ENCODE results near the gene CCS.
"Not testable (repeated sequence)": the region's sequence is repeated elsewhere in the genome, so short reads cannot be mapped to it uniquely, and the experiment has no call there.

Gene CCS

DNA sequence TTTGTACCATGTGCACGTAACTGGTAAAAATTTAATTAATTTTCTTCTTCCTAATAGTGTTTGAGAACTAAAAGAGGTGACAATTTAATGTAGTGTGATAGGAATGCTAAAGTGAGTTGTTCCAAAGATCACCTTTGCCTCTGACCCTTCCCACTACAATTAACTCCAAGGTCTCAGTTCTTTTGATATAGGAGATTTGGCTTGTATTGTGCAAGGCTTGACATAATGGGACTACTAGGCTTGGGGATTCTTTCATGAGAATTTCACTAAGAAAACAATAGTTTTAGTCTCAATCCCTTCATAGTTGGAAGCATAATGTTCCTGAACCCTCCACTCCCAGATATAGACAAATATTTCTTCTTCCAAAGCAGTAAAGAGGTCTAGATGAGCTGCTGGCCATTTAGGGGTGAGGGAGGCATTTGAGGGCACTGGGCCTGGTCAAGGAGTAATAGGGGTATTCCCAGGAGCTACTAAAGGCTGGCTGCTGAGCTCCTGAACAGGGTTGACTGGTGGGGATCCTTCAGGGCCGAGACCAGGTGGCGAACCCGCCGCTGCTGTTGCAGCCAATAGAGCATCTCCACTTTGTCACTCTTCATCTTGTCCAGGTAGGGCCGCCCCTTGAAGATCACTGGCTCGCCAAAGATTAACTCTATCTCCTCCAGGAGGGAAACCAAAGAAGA, 2.8 kb upstream of the CCS start:
- DNase-seq (ENCODE audit: insufficient read length, low spot score) (no peak), FAIRE-seq (no peak)
- TF ChIP-seq POU2F2 (IDR thresholded peaks at IDR 0.05; ENCODE audit: low read depth, low read length): no peak
- no peak for TF ChIP-seq TAF1 (IDR thresholded peaks at IDR 0.05; ENCODE audit: low read depth, low read length)
- no peak for TF ChIP-seq POLR2A (IDR thresholded peaks at IDR 0.05; ENCODE audit: low read depth, low read length)
- TF ChIP-seq POLR2AphosphoS5 (IDR thresholded peaks at IDR 0.05; ENCODE audit: low read depth, low read length): no peak
- TF ChIP-seq SPI1 (IDR thresholded peaks at IDR 0.05; ENCODE audit: low read depth, low read length): no peak

DNA sequence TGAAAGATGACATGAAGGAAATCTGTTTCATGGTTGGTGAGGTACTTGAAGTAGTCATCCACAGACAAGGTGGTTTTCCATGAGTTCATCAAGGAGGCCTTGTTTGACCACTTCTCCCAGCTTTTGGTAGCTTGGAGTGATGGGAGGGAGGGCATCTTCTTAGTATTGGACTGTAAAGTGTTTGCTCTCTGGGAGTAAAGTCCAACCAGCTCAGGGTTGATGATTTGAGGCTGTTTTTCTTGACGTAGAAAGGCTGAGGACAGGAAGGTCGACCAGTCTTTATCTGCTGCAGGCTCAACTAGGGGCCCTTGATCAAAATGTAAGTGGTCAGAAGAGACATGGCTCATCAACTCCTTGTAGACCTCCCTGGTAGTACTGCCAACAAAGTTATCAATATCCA, 1.8 kb upstream of the CCS start:
- DNase-seq (ENCODE audit: insufficient read length, low spot score): no peak
- no peak for TF ChIP-seq TAF1 (IDR thresholded peaks at IDR 0.05; ENCODE audit: low read depth, low read length)
- FAIRE-seq: no peak

DNA sequence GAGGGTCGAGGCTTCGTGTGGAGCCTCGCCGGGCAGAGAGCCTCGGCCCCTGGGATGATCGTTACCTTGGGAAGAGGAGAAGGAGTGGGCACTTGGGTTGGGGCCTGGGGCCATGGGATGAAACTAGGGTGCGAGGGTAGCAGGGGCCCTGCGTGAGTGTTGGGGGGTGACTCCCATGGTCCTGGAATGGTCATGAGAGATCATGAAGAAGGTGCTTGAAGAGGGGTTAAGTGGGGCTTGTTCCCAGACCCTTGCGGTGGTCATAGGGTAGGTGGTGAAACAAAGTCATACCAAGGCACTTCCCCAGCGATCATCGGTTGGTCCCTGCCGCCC, 284 bp downstream of the CCS start:
- DNase-seq (ENCODE audit: insufficient read length, low spot score) (no peak), FAIRE-seq (no peak)
- TF ChIP-seq SPI1 (IDR thresholded peaks at IDR 0.05; ENCODE audit: low read depth, low read length) (0 out of 2 replicates have a peak, but pooled peaks have one; percentile 8), POLR2A (IDR thresholded peaks at IDR 0.05; ENCODE audit: low read depth, low read length) (no peak)

DNA sequence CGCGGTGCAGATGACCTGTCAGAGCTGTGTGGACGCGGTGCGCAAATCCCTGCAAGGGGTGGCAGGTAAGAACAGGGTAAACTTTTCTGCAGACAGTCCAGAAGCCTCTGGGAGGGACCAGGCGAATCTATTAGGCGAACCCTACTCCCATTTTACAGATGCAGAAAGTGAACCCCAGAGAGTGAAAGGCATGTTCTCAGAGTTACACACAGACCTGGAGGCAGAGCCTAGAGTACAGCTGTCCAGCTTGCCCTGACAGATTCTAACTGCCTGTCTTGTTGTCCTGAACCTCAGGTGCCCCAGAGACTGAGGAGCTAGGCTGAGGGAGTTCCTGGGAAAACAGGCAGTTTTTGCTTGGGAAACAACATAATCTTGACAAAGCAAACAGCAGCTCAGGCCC, 665 bp downstream of the CCS start:
- FAIRE-seq: no peak
- TF ChIP-seq SPI1 (IDR thresholded peaks at IDR 0.05; ENCODE audit: low read depth, low read length): no peak
- TF ChIP-seq POLR2A (IDR thresholded peaks at IDR 0.05; ENCODE audit: low read depth, low read length): no peak
- no peak for TF ChIP-seq POU2F2 (IDR thresholded peaks at IDR 0.05; ENCODE audit: low read depth, low read length)
- no peak for TF ChIP-seq PAX5 (IDR thresholded peaks at IDR 0.05; ENCODE audit: insufficient read depth, low read length, severe bottlenecking)
- TF ChIP-seq POLR2AphosphoS5 (IDR thresholded peaks at IDR 0.05; ENCODE audit: low read depth, low read length): no peak
- no peak for TF ChIP-seq TAF1 (IDR thresholded peaks at IDR 0.05; ENCODE audit: low read depth, low read length)

DNA sequence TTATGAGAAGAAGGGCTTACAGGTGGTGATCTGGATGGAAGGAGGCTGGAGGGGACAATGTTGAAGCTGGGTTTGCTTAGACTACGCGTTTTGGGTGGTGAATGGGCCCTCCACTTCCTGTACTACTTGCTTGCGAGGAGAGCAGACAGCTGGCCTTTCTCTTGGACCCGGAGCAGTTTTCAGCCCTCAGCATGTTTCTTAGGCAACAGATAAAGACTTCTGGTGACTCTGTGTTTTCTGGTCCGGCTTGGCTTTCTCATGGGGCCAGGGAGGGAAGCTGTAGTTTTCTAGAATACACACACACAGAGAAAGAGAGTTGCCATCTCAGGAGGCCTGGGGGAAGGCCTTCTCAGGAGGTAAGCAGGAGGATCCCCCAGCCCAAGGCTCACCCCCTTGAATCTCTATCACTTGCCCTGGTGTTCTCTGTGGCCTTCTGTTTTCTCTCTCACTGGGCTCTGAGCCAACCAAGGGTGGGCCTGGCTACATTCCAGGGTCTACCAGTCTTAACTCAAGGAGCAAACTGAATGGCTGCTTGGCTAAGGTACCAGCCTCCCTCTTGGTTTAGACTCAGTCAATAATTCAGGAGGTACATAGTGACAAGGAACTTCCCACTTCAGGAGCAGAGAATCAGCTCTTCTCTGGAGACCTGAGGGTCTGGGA, 2.4 kb downstream of the CCS start:
- DNase-seq (ENCODE audit: insufficient read length, low spot score): no peak
- FAIRE-seq: no peak
- no peak for TF ChIP-seq TAF1 (IDR thresholded peaks at IDR 0.05; ENCODE audit: low read depth, low read length)
- no peak for TF ChIP-seq SPI1 (IDR thresholded peaks at IDR 0.05; ENCODE audit: low read depth, low read length)
- TF ChIP-seq PAX5 (IDR thresholded peaks at IDR 0.05; ENCODE audit: insufficient read depth, low read length, severe bottlenecking): no peak
- TF ChIP-seq POLR2AphosphoS5 (IDR thresholded peaks at IDR 0.05; ENCODE audit: low read depth, low read length): no peak
- no peak for TF ChIP-seq POU2F2 (IDR thresholded peaks at IDR 0.05; ENCODE audit: low read depth, low read length)
- TF ChIP-seq POLR2A (IDR thresholded peaks at IDR 0.05; ENCODE audit: low read depth, low read length): no peak

More for the DNA sequence above, 665 bp downstream of the CCS start:
- DNase-seq (ENCODE audit: insufficient read length, low spot score): no peak

DNA sequence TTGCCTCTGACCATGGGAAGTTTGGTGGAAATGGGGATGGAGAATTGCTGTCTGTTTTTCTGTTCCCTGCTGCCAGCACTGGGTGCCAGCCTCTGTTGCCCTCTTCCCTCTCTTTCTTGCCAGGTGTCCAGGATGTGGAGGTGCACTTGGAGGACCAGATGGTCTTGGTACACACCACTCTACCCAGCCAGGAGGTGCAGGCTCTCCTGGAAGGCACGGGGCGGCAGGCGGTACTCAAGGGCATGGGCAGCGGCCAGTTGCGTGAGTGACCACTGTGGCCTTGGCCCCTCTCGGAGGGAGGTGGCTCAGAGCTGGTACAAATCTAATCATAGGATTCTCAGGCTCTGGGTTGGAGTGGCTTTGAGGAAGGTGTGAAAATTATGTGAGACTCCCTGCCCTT, 6.0 kb downstream of the CCS start:
- FAIRE-seq (no peak), DNase-seq (ENCODE audit: insufficient read length, low spot score) (no peak)
- TF ChIP-seq POLR2AphosphoS5 (IDR thresholded peaks at IDR 0.05; ENCODE audit: low read depth, low read length) (no peak), TAF1 (IDR thresholded peaks at IDR 0.05; ENCODE audit: low read depth, low read length) (no peak), SPI1 (IDR thresholded peaks at IDR 0.05; ENCODE audit: low read depth, low read length) (no peak), POLR2A (IDR thresholded peaks at IDR 0.05; ENCODE audit: low read depth, low read length) (no peak), POU2F2 (IDR thresholded peaks at IDR 0.05; ENCODE audit: low read depth, low read length) (no peak), PAX5 (IDR thresholded peaks at IDR 0.05; ENCODE audit: insufficient read depth, low read length, severe bottlenecking) (no peak)

DNA sequence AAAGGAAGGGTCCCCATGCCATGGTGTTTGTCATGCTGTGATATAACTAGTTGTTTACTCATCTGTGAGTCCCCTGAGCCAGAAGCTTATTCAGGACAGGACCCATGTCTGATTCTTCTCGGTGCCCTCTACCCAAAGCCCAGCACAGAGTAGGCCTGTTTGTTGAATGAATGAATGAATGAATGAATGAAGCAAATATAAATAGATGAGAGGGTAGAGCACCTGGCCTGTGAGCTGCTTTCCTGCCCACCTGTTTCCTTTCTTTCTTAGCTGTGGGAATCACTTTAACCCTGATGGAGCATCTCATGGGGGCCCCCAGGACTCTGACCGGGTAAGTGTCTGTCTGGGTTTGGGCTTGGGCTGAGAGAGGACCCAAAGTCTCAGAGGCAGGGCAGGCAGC, 7.2 kb downstream of the CCS start:
- no peak for TF ChIP-seq TAF1 (IDR thresholded peaks at IDR 0.05; ENCODE audit: low read depth, low read length)
- no peak for TF ChIP-seq POU2F2 (IDR thresholded peaks at IDR 0.05; ENCODE audit: low read depth, low read length)
- TF ChIP-seq PAX5 (IDR thresholded peaks at IDR 0.05; ENCODE audit: insufficient read depth, low read length, severe bottlenecking): no peak
- no peak for TF ChIP-seq POLR2A (IDR thresholded peaks at IDR 0.05; ENCODE audit: low read depth, low read length)
- TF ChIP-seq SPI1 (IDR thresholded peaks at IDR 0.05; ENCODE audit: low read depth, low read length): no peak
- TF ChIP-seq POLR2AphosphoS5 (IDR thresholded peaks at IDR 0.05; ENCODE audit: low read depth, low read length): no peak
- FAIRE-seq (no peak), DNase-seq (ENCODE audit: insufficient read length, low spot score) (no peak)

DNA sequence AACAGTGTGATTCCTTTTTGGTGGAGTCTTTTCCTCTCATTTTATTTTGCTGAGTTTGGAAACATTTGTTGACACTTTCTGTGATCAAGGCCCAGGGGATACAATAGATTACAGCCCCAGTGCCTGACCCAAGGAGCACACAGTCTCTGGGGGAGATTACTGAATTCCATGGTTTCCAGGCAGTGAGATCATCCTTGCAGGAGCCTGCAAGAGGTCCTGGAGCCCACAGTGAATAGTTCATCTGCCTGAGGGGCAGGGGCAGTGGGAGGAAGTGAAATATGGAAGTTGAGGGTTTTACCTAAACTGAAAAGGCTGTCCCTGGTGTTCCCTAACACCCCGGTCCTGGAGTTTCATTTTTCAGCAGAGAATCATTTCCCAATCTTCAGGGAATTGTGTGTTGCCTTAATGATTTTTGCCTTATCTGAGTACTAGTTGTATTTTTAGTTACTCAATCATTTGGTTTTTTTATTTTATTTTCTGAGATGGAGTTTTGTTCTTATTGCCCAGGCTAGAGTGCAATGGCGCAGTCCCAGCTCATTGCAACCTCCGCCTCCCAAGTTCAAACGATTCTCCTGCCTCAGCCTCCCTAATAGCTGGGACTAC, 7.7 kb downstream of the CCS start:
- DNase-seq (ENCODE audit: insufficient read length, low spot score) (no peak), FAIRE-seq (no peak)
- peak; percentile 48 for TF ChIP-seq SPI1 (IDR thresholded peaks at IDR 0.05; ENCODE audit: low read depth, low read length)
- no peak for TF ChIP-seq POLR2AphosphoS5 (IDR thresholded peaks at IDR 0.05; ENCODE audit: low read depth, low read length)

DNA sequence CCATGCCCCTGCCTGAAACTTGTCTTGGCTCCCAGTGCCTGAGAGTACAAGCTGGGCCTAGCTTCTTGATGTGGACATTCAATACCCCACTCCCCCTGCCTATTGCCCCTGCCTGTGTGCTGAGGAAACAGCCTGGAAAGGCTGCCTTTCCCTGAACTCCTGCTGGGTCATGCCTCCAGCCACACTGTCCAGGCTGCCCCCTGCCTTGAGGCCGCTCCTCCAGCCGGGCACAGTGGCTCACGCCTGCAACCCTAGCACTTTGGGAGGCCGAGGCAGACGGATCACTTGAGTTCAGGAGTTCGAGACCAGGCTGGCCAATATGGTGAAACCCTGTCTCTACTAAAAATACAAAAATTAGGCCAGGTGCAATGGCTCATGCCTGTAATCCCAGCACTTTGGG, 10.1 kb downstream of the CCS start:
- TF ChIP-seq POLR2AphosphoS5 (IDR thresholded peaks at IDR 0.05; ENCODE audit: low read depth, low read length): no peak
- DNase-seq (ENCODE audit: insufficient read length, low spot score): no peak
- FAIRE-seq: no peak

DNA sequence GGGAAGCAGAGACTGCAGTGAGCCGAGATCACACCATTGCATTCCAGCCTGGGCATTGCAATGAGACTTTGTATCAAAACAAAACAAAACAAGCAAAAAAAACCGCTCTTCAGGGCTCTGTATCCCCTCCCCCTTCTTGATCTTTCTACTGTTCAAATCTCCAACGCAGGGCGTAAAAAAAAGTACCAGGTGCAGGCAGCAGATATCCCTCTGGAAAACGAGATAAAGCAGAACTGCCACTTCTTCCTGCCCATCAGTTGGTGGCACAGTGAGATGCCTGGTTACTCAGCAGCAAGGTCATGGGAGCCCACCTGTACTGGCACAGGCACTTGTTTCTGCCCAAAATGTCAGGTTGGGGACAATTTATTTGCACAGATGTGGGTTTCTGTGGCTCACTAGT, 11.2 kb downstream of the CCS start:
- DNase-seq (ENCODE audit: insufficient read length, low spot score): no peak
- TF ChIP-seq PAX5 (IDR thresholded peaks at IDR 0.05; ENCODE audit: insufficient read depth, low read length, severe bottlenecking) (no peak), TAF1 (IDR thresholded peaks at IDR 0.05; ENCODE audit: low read depth, low read length) (no peak), POLR2AphosphoS5 (IDR thresholded peaks at IDR 0.05; ENCODE audit: low read depth, low read length) (no peak), POU2F2 (IDR thresholded peaks at IDR 0.05; ENCODE audit: low read depth, low read length) (no peak), SPI1 (IDR thresholded peaks at IDR 0.05; ENCODE audit: low read depth, low read length) (no peak), POLR2A (IDR thresholded peaks at IDR 0.05; ENCODE audit: low read depth, low read length) (no peak)
- FAIRE-seq: no peak

DNA sequence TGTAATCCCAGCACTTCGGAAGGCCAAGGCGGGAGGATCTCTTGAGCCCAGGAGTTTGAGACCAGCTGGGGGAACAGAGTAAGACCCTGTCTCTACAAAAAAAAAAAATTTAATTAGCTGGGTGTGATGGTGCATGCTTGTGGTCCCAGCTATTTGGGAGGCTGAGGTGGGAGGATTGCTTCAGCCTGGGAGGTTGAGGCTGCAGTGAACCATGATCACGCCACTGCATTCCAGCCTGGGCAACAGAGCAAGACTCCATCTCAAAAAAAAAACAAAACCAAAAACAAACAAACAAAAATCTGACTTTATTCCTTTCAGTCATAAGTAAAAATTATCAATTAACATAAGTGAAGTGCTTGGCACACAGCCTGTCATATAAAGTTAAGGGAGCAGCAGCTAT, 13.6 kb downstream of the CCS start:
- not testable (repeated sequence) for DNase-seq (ENCODE audit: insufficient read length, low spot score); FAIRE-seq

Measured in GM12891 (cell line).